Smooth muscle cell (in vitro differentiated cells): Measurements from ENCODE around the gene SERPINA12. TPM values are rescaled to one million over a fixed set of nuclear protein-coding genes. Genes with fewer than 3 reads are reported as not detected.

Source experiments
- DNase-seq: peaks from one replicate; lab custom pipeline; 2025; ENCODE audit not compliant: unreplicated experiment; lab: John Stamatoyannopoulos, UW
- H2AFZ ChIP-seq: fragments of 200-600 bp; sonication (generic); 2 replicates; pipeline ENCODE4 v1.6.0; 2016; ENCODE audit warnings: antibody characterized with exemption, low read depth, mild to moderate bottlenecking
- H3F3A ChIP-seq: fragments of 200-600 bp; sonication (generic); 2 replicates; pipeline ENCODE4 v1.6.0; 2017; ENCODE audit warnings: antibody characterized with exemption, low read depth
- H3K27ac ChIP-seq: fragments of 200-600 bp; sonication (generic); 2 replicates; pipeline ENCODE4 v1.5.1; 2016; ENCODE audit warnings: low read depth, mild to moderate bottlenecking
- H3K27me3 ChIP-seq: fragments of 200-600 bp; sonication (generic); 2 replicates; pipeline ENCODE4 v1.6.1; 2016; ENCODE audit warnings: low read depth, mild to moderate bottlenecking
- H3K36me3 ChIP-seq: fragments of 200-600 bp; sonication (generic); 2 replicates; pipeline ENCODE4 v1.5.1; 2016; ENCODE audit warnings: low read depth
- H3K4me1 ChIP-seq: fragments of 200-600 bp; sonication (generic); 2 replicates; pipeline ENCODE4 v1.5.1; 2016; ENCODE audit warnings: low read depth
- H3K4me2 ChIP-seq: fragments of 200-600 bp; sonication (generic); 2 replicates; pipeline ENCODE4 v1.6.0; 2016; ENCODE audit warnings: mild to moderate bottlenecking
- H3K4me3 ChIP-seq: fragments of 200-600 bp; sonication (generic); 2 replicates; pipeline ENCODE4 v1.5.1; 2016; ENCODE audit warnings: mild to moderate bottlenecking
- H3K79me2 ChIP-seq: fragments of 200-600 bp; sonication (generic); 2 replicates; pipeline ENCODE4 v1.6.0; 2016; ENCODE audit warnings: low read depth, mild to moderate bottlenecking
- H3K9ac ChIP-seq: fragments of 200-600 bp; sonication (generic); 2 replicates; pipeline ENCODE4 v1.6.0; 2016; ENCODE audit warnings: low read depth
- H3K9me3 ChIP-seq: fragments of 200-600 bp; sonication (generic); replicated peaks from 2 replicates; pipeline ENCODE4 v1.5.1; 2016; ENCODE audit warnings: low read depth
- H4K20me1 ChIP-seq: fragments of 200-600 bp; sonication (generic); 2 replicates; pipeline ENCODE4 v1.6.0; 2016; ENCODE audit warnings: low read depth
- WGBS: methylation state at CpG from one replicate; pipeline ENCODE4 v1.1.7; 2016; ENCODE audit warnings: low lambda C conversion rate; 5-methylcytosine and 5-hydroxymethylcytosine counted together
- polyA plus RNA-seq: library from polyadenylated mRNA; unstranded; fragments of >200 nt; fragmentation: Nextera tagmentation; extraction: Ambion mirVana; gene quantifications from 2 replicates; pipeline ENCODE4 v1.2.1, GENCODE V29; 2016
- total RNA-seq: library from RNA; depleted of rRNA; stranded (reverse); fragments of >200 nt; gene quantifications from 2 replicates; pipeline ENCODE4 v1.2.3, GENCODE V29; 2014
- TF ChIP-seq, protein P1 (sequence below): fragments of 200-600 bp; sonication (generic); IDR thresholded peaks from 2 replicates; pipeline ENCODE4 v1.5.1; 2017; ENCODE audit warnings: borderline replicate concordance, mild to moderate bottlenecking, antibody characterized with exemption; ENCODE audit not compliant: insufficient read depth, poor library complexity, severe bottlenecking

The SERPINA12 gene
- total and polyA plus RNA-seq, 2 experiments from 2014 or later = not detected

DNA sequence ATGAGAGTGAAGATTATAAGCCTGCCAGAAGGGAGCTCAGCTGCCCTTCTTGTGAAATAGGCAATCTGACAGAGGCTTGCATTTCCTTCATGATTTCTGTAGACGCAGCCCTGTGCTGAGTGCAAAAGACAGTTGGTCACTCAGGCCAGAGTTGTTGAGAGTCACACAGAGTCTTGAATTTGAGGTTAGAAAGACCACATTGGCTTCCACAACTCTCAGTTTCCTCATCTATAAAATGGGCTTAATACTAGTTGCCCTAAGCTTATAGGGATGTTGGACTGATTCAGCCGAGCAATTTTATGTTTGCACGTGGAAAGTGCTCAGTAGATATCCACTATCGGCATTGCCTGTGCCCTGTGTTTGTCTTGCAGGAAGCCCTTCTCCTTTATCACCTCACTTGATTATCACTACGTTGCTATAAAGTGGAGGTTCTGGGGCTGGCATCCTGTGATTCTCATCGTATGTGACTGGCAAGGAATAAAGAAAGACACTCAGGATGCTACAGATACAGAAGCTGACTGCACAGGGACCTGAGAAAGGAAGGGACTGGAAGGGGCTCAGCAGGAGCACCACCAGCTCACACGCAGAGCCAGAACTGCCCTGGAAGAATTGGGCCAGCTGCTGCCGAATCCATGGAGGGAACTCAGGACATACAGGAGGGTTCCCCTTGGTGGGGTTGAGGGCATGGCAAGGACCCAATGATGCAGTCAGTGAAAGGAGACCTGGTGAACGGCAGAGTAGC lies 32.1 kb upstream of the SERPINA12 start:
- Histone ChIP-seq H2AFZ (no peak overlapping the region), H3K9ac (no peak overlapping the region), H3K27me3 (no peaks in the 10 kb centered on the region), H3K4me2 (no peak overlapping the region), H3K9me3 (no peaks in the 10 kb centered on the region), H4K20me1 (no peaks in the 10 kb centered on the region), H3K27ac (no peak overlapping the region), H3K4me1 (peaks cover 4% of the 10 kb centered on the region), H3F3A (no peaks in the 10 kb centered on the region), H3K79me2 (no peaks in the 10 kb centered on the region), H3K4me3 (no peak overlapping the region), H3K36me3 (no peaks in the 10 kb centered on the region)
- TF ChIP-seq, protein P1, sequence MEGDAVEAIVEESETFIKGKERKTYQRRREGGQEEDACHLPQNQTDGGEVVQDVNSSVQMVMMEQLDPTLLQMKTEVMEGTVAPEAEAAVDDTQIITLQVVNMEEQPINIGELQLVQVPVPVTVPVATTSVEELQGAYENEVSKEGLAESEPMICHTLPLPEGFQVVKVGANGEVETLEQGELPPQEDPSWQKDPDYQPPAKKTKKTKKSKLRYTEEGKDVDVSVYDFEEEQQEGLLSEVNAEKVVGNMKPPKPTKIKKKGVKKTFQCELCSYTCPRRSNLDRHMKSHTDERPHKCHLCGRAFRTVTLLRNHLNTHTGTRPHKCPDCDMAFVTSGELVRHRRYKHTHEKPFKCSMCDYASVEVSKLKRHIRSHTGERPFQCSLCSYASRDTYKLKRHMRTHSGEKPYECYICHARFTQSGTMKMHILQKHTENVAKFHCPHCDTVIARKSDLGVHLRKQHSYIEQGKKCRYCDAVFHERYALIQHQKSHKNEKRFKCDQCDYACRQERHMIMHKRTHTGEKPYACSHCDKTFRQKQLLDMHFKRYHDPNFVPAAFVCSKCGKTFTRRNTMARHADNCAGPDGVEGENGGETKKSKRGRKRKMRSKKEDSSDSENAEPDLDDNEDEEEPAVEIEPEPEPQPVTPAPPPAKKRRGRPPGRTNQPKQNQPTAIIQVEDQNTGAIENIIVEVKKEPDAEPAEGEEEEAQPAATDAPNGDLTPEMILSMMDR = no peak
- no peak for DNase-seq
- WGBS = 88% methylated on average over 9 of the region's 9 CpGs

DNA sequence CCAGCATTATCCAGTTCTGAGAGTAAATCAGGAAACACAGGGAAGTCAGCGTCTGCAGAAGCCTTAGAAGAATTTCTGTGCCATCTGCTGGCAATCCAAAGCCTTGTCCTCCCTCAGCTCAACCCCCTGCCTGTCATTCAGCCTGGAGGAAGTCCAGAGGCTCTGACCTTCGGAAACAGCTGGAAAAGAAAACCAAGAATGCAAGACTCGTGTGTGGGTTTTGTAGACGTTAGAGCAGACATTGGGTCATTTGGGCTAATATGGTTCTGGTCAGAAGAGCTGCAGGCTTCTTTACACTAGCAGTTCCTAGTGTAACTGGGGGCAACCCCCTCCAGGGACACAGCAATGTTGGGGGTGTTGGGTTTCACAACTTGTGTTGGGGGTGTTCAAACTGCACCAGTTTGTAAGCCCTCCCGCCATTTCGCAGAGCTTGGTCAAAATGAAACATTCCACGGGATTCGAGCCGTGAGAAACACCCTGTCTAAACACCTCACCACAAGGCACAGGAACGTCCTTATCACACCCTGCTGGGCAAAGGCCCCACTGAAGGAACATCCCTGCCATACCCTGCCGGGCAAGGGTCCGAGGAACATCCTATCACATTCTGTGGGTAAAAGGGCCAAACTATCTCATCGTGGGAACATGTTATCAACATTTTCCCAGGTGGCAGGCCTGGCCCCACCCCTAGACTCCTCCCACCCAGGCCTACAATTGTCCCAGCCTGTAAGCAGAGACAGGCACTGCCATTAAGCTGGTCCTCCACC lies 30.9 kb upstream of the SERPINA12 start:
- H3K4me3 ChIP-seq = no peak overlapping the region
- H3K27me3 ChIP-seq = no peaks in the 10 kb centered on the region
- H3K79me2 ChIP-seq = no peaks in the 10 kb centered on the region
- H3K4me2 ChIP-seq = no peak overlapping the region
- H3K9ac ChIP-seq = no peak overlapping the region
- DNase-seq = no peak
- 65% methylated on average over 13 of the region's 13 CpGs for WGBS
- TF ChIP-seq, protein P1 = no peak
- no peaks in the 10 kb centered on the region for H3K4me1 ChIP-seq
- no peak overlapping the region for H2AFZ ChIP-seq
- H3K9me3 ChIP-seq = no peaks in the 10 kb centered on the region
- no peaks in the 10 kb centered on the region for H3F3A ChIP-seq
- no peaks in the 10 kb centered on the region for H4K20me1 ChIP-seq
- no peak overlapping the region for H3K27ac ChIP-seq
- no peaks in the 10 kb centered on the region for H3K36me3 ChIP-seq

DNA sequence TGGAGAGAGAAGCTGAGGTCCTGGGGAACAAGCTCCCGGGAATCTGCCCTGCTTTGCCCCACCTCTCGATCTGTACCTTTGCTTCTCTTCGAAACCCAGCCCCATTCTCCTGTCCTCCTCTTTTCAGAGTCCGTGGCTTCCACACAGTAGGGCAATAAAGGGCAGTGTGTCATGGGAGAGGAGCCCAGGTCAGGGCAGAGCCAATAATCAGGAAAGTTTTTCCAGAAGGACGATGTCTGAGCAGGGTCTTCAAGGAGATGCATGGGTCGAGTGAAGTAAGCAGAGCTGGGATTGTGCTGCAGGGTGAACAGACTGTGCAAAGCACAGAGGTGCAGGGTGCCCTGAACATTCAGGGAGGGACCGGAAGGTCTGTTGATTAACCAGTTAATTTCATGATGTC lies 29.9 kb upstream of the SERPINA12 start:
- Histone ChIP-seq H3K27ac (no peak overlapping the region), H3F3A (no peaks in the 10 kb centered on the region), H3K4me2 (no peak overlapping the region), H3K27me3 (no peaks in the 10 kb centered on the region), H3K79me2 (no peaks in the 10 kb centered on the region), H3K9ac (no peak overlapping the region), H3K4me1 (no peaks in the 10 kb centered on the region), H3K9me3 (no peaks in the 10 kb centered on the region), H3K36me3 (no peaks in the 10 kb centered on the region), H3K4me3 (no peak overlapping the region), H2AFZ (no peak overlapping the region), H4K20me1 (no peaks in the 10 kb centered on the region)
- 97% methylated on average over 7 of the region's 7 CpGs for whole genome bisulfite sequencing
- DNase-seq = no peak
- TF ChIP-seq, protein P1 = no peak
